Fibroblast of the aortic adventitia (primary cell): ENCODE results near the gene PYURF. TPM values are rescaled to one million over a fixed set of nuclear protein-coding genes. Genes with fewer than 3 reads are reported as not detected.

Experiments
- DNase-seq: peaks from one replicate; pipeline ENCODE4 v3.0.0-alpha.2; 2010; ENCODE audit warnings: low read depth
- H3K4me3 ChIP-seq: 2 replicates; pipeline ENCODE4 v1.5.1; 2011; ENCODE audit warnings: low read depth, mild to moderate bottlenecking, control low read depth, low read length, moderate library complexity
- CTCF ChIP-seq: IDR thresholded peaks from 2 replicates; pipeline ENCODE4 v1.5.1; 2011; ENCODE audit warnings: mild to moderate bottlenecking, low read length, control low read depth, inconsistent platforms; ENCODE audit not compliant: insufficient read depth
- total RNA-seq: library from RNA; depleted of rRNA; stranded (reverse); fragments of >200 nt; gene quantifications from 2 replicates; pipeline ENCODE4 v1.2.3, GENCODE V29; 2012; ENCODE audit warnings: low replicate concordance

Gene PYURF
- total RNA-seq, 1 donor: 69.7 TPM

- no peak for TF ChIP-seq CTCF
- no peak overlapping the region for H3K4me3 ChIP-seq
- no peak for DNase-seq
These were observed 11.6 kb upstream of the PYURF start for GRCh38 chr4:88535090-88535755.

DNA sequence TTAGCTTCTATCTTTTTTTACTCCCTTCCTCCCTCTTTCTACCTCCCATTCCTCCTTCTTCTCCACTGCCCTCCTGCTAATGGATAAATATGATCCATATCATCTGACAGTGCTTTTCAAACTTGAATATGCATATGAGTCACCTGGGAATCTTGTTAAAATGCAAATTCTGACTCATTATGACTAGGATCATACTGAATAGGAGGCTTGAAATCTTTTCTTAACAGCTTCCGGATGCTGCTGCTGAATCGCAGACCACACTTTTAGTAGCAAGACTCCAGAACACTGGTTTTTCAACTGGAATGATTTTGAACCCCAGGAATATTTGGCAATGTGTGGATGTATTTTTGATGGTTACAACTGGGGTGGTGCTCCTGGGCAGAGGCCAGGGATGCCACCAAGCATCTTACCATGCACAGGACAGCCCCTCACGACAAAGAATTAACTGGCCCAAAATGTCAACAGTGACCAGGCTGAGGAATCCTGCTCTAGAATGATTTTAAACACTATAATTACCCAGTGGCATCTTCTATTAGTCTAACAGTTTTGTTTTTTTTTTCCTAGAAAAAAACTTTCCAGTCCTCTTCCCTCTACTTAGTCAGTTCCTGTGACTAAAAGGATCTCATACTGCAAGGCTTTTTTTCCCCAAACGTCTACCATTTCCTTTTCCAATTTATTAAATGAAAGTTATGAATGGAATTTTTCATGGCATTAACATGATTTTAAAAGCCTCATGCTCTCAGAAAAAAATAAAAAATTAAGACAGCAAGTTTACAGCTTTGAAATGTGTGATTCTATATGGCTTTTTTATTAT lies 10.6 kb upstream of the PYURF start:
- H3K4me3 ChIP-seq: no peak overlapping the region
- peak; percentile 68 for DNase-seq
- TF ChIP-seq CTCF: no peak

GRCh38 chr4:88533088-88533790 lies 9.7 kb upstream of the PYURF start:
- no peak for TF ChIP-seq CTCF
- no peak overlapping the region for H3K4me3 ChIP-seq
- DNase-seq: peak; percentile 66

DNA sequence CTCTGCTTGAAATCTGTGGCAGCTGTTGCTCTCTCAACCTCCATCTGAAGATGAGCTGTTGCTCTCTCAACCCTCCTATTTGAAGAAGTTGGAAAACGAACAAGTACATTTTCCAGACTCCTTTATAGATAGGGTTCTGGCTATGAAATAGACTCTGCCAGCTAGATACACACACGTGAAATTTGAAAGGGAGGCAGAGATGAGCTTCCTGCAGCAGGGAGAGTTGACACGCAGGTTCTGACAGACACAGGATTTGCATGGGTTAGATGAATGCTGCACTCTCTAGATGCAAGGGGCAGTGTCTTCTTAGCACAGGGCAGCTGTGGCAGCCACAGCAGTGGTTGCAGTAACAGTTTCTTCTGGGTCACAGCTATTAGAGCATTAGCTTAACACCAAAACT lies 8.0 kb upstream of the PYURF start:
- H3K4me3 ChIP-seq: no peak overlapping the region
- DNase-seq: no peak
- TF ChIP-seq CTCF: no peak

GRCh38 chr4:88528861-88529260 lies 5.3 kb upstream of the PYURF start:
- H3K4me3 ChIP-seq: no peak overlapping the region
- peak; percentile 44 for DNase-seq
- TF ChIP-seq CTCF: no peak

GRCh38 chr4:88527787-88528186 lies 4.2 kb upstream of the PYURF start:
- no peak overlapping the region for H3K4me3 ChIP-seq
- no peak for TF ChIP-seq CTCF
- no peak for DNase-seq
